K562 (cell line): Measurements from ENCODE around the gene PSMB11. TPM values are rescaled to one million over a fixed set of nuclear protein-coding genes. Genes with fewer than 3 reads are reported as not detected.

ENCODE experiments used
- ATAC-seq: fragments of 200-7000 bp; cut with Tn5 transposase; 3 replicates; pipeline ENCODE4 v1.9.1; 2020; ENCODE audit warnings: moderate library complexity
- BruUV-seq: library from RNA; stranded (reverse); fragments of 400-500 nt; replicated peaks from 2 replicates; lab custom pipeline; 2021; lab: Mats Ljungman, UMichigan
- CTCF ChIA-PET: fragments of 300-600 bp; formaldehyde crosslinking; extraction: SDS; loops from one replicate; lab custom pipeline; 2021; ENCODE audit warnings: low intra/inter-chr PET ratio; lab: Yijun Ruan, JAX
- POLR2A ChIA-PET: fragments of 300-600, 350-650 bp; sonication (Branson Sonifier 250); formaldehyde crosslinking; extraction: SDS; loops from one replicate; lab custom pipeline; 2021; ENCODE audit warnings: antibody characterized with exemption, inconsistent platforms; lab: Yijun Ruan, JAX
- DNase-seq, 4 experiments: peaks; one replicate each; pipeline versions ENCODE4 v3.0.0 to v3.0.0-alpha.2; 2011 to 2018; ENCODE audit warnings: low spot score in 3 of 4, mixed read lengths in 3 of 4; ENCODE audit errors: extremely low read depth in 1 of 4
- FAIRE-seq: peaks from 2 replicates; lab custom pipeline; 2011; peaks lifted over from hg19 to GRCh38; lab: Jason Lieb, UNC
- H2AFZ ChIP-seq: 2 replicates; pipeline ENCODE4 v1.6.0; 2011; ENCODE audit warnings: low read depth, low read length, control low read depth, inconsistent platforms
- H3K27ac ChIP-seq: fragments of 200-600 bp; 3 replicates; pipeline ENCODE4 v1.8.0; 2011; ENCODE audit warnings: low read depth, mild to moderate bottlenecking, control low read depth, inconsistent platforms, low read length, moderate library complexity, mixed read lengths; ENCODE audit errors: extremely low read depth
- H3K27me3 ChIP-seq, 2 experiments: fragments of 300-600 bp in 1 of 2; 2 replicates in 1 of 2; 3 replicates in 1 of 2; pipeline versions ENCODE4 v1.6.0 to v1.8.0; 2011; ENCODE audit warnings: inconsistent platforms in 2 of 2, low read length in 2 of 2, mild to moderate bottlenecking in 1 of 2, mixed read lengths in 1 of 2, moderate library complexity in 1 of 2; ENCODE audit not compliant: control insufficient read depth in 2 of 2, insufficient read depth in 2 of 2
- H3K36me3 ChIP-seq: fragments of 300-600 bp; 3 replicates; pipeline ENCODE4 v1.8.0; 2011; ENCODE audit warnings: mild to moderate bottlenecking, low read length, inconsistent platforms; ENCODE audit not compliant: control insufficient read depth, insufficient read depth
- H3K4me1 ChIP-seq, 2 experiments: fragments of 200-600 bp in 1 of 2; replicated peaks in 1 of 2; 2 replicates in 1 of 2; 3 replicates in 1 of 2; pipeline versions ENCODE4 v1.5.1 to v1.8.0; 2011; ENCODE audit warnings: inconsistent platforms in 2 of 2, low read length in 2 of 2, mild to moderate bottlenecking in 1 of 2, mixed read lengths in 1 of 2, moderate library complexity in 1 of 2; ENCODE audit not compliant: control insufficient read depth in 2 of 2, insufficient read depth in 2 of 2
- H3K4me2 ChIP-seq: 2 replicates; pipeline ENCODE4 v1.6.1; 2011; ENCODE audit warnings: low read length, control low read depth, inconsistent platforms, mixed read lengths; ENCODE audit not compliant: insufficient read depth
- H3K4me3 ChIP-seq: fragments of 200-600 bp; sonication (generic), shearing (Covaris generic); 2 replicates; pipeline ENCODE4 v1.5.1; 2016; ENCODE audit warnings: control low read depth, inconsistent platforms
- H3K79me2 ChIP-seq: fragments of 200-600 bp; 3 replicates; pipeline ENCODE4 v1.8.0; 2011; ENCODE audit warnings: low read length, inconsistent platforms; ENCODE audit not compliant: control insufficient read depth, insufficient read depth
- H3K9ac ChIP-seq, 2 experiments: 2 replicates each; pipeline versions ENCODE4 v1.6.0 to v1.6.1; 2011; ENCODE audit warnings: low read depth in 2 of 2, low read length in 2 of 2, control low read depth in 1 of 2, inconsistent platforms in 1 of 2, mild to moderate bottlenecking in 1 of 2, mixed read lengths in 1 of 2; ENCODE audit not compliant: insufficient read depth in 1 of 2
- H3K9me1 ChIP-seq: one replicate; pipeline ENCODE4 v1.6.0; 2011; ENCODE audit warnings: inconsistent platforms, mild to moderate bottlenecking, low read length, moderate library complexity; ENCODE audit not compliant: control insufficient read depth, insufficient read depth
- H3K9me3 ChIP-seq: replicated peaks from 2 replicates; pipeline ENCODE4 v1.5.1; 2011; ENCODE audit warnings: low read depth, low read length, inconsistent platforms; ENCODE audit not compliant: control insufficient read depth, insufficient read depth
- H4K20me1 ChIP-seq: replicated peaks from 2 replicates; pipeline ENCODE4 v1.6.1; 2011; ENCODE audit warnings: low read length, inconsistent platforms, mixed read lengths; ENCODE audit not compliant: control insufficient read depth, insufficient read depth
- ARID3B ChIP-seq: fragments of 250-450 bp; sonication (Bioruptor Pico); IDR thresholded peaks from 2 replicates; pipeline ENCODE4 v1.4.0; 2020; ENCODE audit warnings: borderline replicate concordance
- ATF3 ChIP-seq, 2 experiments: fragments of 450-650 bp in 1 of 2; sonication (generic) in 1 of 2; formaldehyde crosslinking in 1 of 2; IDR thresholded peaks in 1 of 2; conservative IDR thresholded peaks in 1 of 2; 2 replicates each; pipeline versions ENCODE4 v1.6.1 to v1.8.1; 2016 to 2023; ENCODE audit warnings: mild to moderate bottlenecking in 2 of 2, moderate library complexity in 2 of 2, inconsistent platforms in 1 of 2, missing genetic modification reagents in 1 of 2
- FUS ChIP-seq: fragments of 200-400 bp; formaldehyde crosslinking; optimal IDR thresholded peaks from 2 replicates; pipeline ENCODE3; 2017; ENCODE audit warnings: low read depth, low read length
- GTF2E2 ChIP-seq: fragments of 200-800 bp; sonication (Bioruptor generic); IDR thresholded peaks from 2 replicates; pipeline ENCODE4 v1.6.1; 2016; ENCODE audit warnings: missing genetic modification characterization, missing compliant biosample characterization
- MEIS2 ChIP-seq: fragments of 450-650 bp; IDR thresholded peaks from 2 replicates; pipeline ENCODE4 v1.6.1; 2014; ENCODE audit warnings: mild to moderate bottlenecking; ENCODE audit not compliant: partially characterized antibody
- NFATC3 ChIP-seq: fragments of 450-650 bp; IDR thresholded peaks from 2 replicates; pipeline ENCODE4 v1.6.1; 2017; ENCODE audit warnings: mild to moderate bottlenecking
- SMARCB1 ChIP-seq: IDR thresholded peaks from 2 replicates; pipeline ENCODE4 v1.6.1; 2011; ENCODE audit warnings: improper control_type of control experiment, low read depth; ENCODE audit not compliant: insufficient read length
- SPI1 ChIP-seq: IDR thresholded peaks from 2 replicates; pipeline ENCODE4 v1.6.1; 2011; ENCODE audit warnings: low read depth, low read length, control low read depth, borderline replicate concordance
- ZNF395 ChIP-seq: fragments of 200-800 bp; sonication (Bioruptor generic); IDR thresholded peaks from 2 replicates; pipeline ENCODE4 v1.6.1; 2017; ENCODE audit warnings: missing genetic modification characterization, missing compliant biosample characterization
- WGBS: fragments of 100-300 bp; shearing (Covaris generic); methylation state at CpG from one replicate; pipeline ENCODE4 v1.1.6; 2016; ENCODE audit warnings: low coverage, mixed read lengths; ENCODE audit not compliant: insufficient coverage; ENCODE audit errors: missing lambda C conversion rate; 5-methylcytosine and 5-hydroxymethylcytosine counted together
- in situ Hi-C: fragments of 300-500 bp; cut with MboI; formaldehyde crosslinking; loops from 4 replicates; pipeline ENCODE4 v1.15.0; 2018; ENCODE audit warnings: inconsistent platforms, mixed read lengths
- intact Hi-C: fragments of 100-400 bp; cut with micrococcal nuclease; formaldehyde crosslinking; loops from 2 replicates; pipeline ENCODE4 v1.14.2; 2022
- polyA plus RNA-seq, 8 experiments: library from polyadenylated mRNA; depleted of rRNA in 4 of 8; stranded (reverse) in 5 of 8; unstranded in 3 of 8; fragments of >200 nt; fragmentation: Nextera tagmentation in 2 of 8; fragmentation: Illumina TruSeq in 1 of 8; extraction: Ambion mirVana in 2 of 8; extraction: Trizol in 1 of 8; gene quantifications; 2 replicates each; pipeline versions ENCODE4 v1.2.1 to v1.2.3, GENCODE V29; 2011 to 2014; ENCODE audit warnings: inconsistent platforms in 1 of 8, missing spikeins in 1 of 8
- total RNA-seq, 7 experiments: library from RNA; depleted of rRNA in 6 of 7; stranded (reverse); fragments of >200 nt in 6 of 7; fragmentation: Illumina TruSeq in 2 of 7; extraction: Trizol in 2 of 7; gene quantifications; 2 replicates each; pipeline versions ENCODE4 v1.2.1 to v1.2.3, GENCODE V29; 2011 to 2021; ENCODE audit warnings: low replicate concordance in 1 of 7

The PSMB11 gene
- total and polyA plus RNA-seq, 9 of the 15 experiments (the other 6 are each of a cell fraction or from before 2014, with no cell fraction given) = not detected

- Histone ChIP-seq H3K9me1 (no peaks in the 10 kb centered on the region), H3K36me3 (no peaks in the 10 kb centered on the region), H3K9me3 (no peaks in the 10 kb centered on the region), H3K4me1 (peaks cover 18 to 26% of the 10 kb centered on the region in 2 experiments), H3K27me3 (no peaks in the 10 kb centered on the region), H2AFZ (no peak overlapping the region), H3K4me2 (peak overlapping the region; percentile 84), H3K9ac (peak overlapping the region in 1 of 2 experiments; percentile 92; a peak in 3 of 4 replicates), H4K20me1 (no peaks in the 10 kb centered on the region), H3K27ac (peak overlapping the region; percentile 97), H3K79me2 (peaks cover 43% of the 10 kb centered on the region), H3K4me3 (peak overlapping the region; percentile 43; the same call in 1 of the 2 replicates)
- ATAC-seq (no peak), FAIRE-seq (no peak), DNase-seq (no peak)
- ChIA-PET POLR2A (interaction anchor here (0.7 to 4.0 kb wide), 16 partner anchors 10 to 94 kb away, joined by 3 to 81 read pairs (median 12); partner anchors contain the start of genes ACIN1, C14orf119, CDH24 and PRMT5), CTCF (no interaction called here)
- no TSS peak for BruUV-seq
- TF ChIP-seq SPI1 = 0 out of 2 replicates have a peak, but pooled peaks have one; percentile 14
- peak; percentile 96 for TF ChIP-seq SMARCB1
- TF ChIP-seq ZNF395 (CRISPR knock-in tag) = 0 out of 2 replicates have a peak, but pooled peaks have one; percentile 8
- TF ChIP-seq MEIS2 = peak; percentile 47
- no peak for TF ChIP-seq ARID3B (CRISPR knock-in tag)
- no peak for TF ChIP-seq GTF2E2 (tag)
- TF ChIP-seq ATF3 (IDR thresholded peaks at IDR 0.05) = peak; percentile 18; the same call in 1 of the 2 replicates
- TF ChIP-seq ATF3 (CRISPR knock-in tag; conservative IDR thresholded peaks at IDR 0.05) = no peak
- TF ChIP-seq NFATC3 = no peak
- no peak for TF ChIP-seq FUS
- intact Hi-C loops = no loop called here
- WGBS = 14% methylated on average over 3 of the region's 3 CpGs
- in situ Hi-C loops = no loop called here
Observed at GRCh38 chr14:23005451-23006187, 36.4 kb upstream of the PSMB11 start.
